Transverse colon (tissue), 4 donors: Measurements from ENCODE around the gene ATOH8. TPM values are rescaled to one million over a fixed set of nuclear protein-coding genes. Genes with fewer than 3 reads are reported as not detected.

ENCODE experiments used
- DNase-seq: peaks from one replicate; pipeline ENCODE4 v3.0.0-alpha.2; 2019
- H3K27ac ChIP-seq, 4 donors: fragments of 200-600 bp; sonication (generic); 2 replicates each; pipeline ENCODE4 v1.5.1; 2016 to 2018; ENCODE audit warnings: inconsistent platforms in 4 of 4
- H3K27me3 ChIP-seq: fragments of 200-600 bp; sonication (generic); 2 replicates; pipeline ENCODE4 v1.5.1; 2017; ENCODE audit warnings: inconsistent platforms
- H3K36me3 ChIP-seq, 4 donors: fragments of 200-600 bp; sonication (generic); 2 replicates each; pipeline ENCODE4 v1.5.1; 2017 to 2019; ENCODE audit warnings: inconsistent platforms in 4 of 4
- H3K4me1 ChIP-seq, 4 donors: fragments of 200-600 bp; sonication (generic); 2 replicates each; pipeline ENCODE4 v1.5.1; 2017 to 2020; ENCODE audit warnings: inconsistent platforms in 4 of 4
- H3K4me3 ChIP-seq, 4 donors: fragments of 200-600 bp; sonication (generic); 1 replicate in 1 of 4; 2 replicates in 3 of 4; pipeline versions ENCODE4 v1.5.1 to v1.6.1; 2017 to 2019; ENCODE audit warnings: inconsistent platforms in 4 of 4
- H3K9me3 ChIP-seq, 2 donors: fragments of 200-600 bp; sonication (generic); 2 replicates each; pipeline ENCODE4 v1.5.1; 2017 to 2019; ENCODE audit warnings: inconsistent platforms in 2 of 2
- EP300 ChIP-seq: sonication (generic); formaldehyde crosslinking; IDR thresholded peaks from one replicate; pipeline ENCODE4 v1.6.1; 2017; ENCODE audit warnings: antibody characterized with exemption, low read depth
- POLR2A ChIP-seq: fragments of 450-650 bp; IDR thresholded peaks from one replicate; pipeline ENCODE4 v1.6.1; 2016; ENCODE audit warnings: antibody characterized with exemption, mild to moderate bottlenecking, moderate library complexity
- POLR2AphosphoS5 ChIP-seq, 3 donors: sonication (generic); formaldehyde crosslinking; IDR thresholded peaks; one replicate each; pipeline ENCODE4 v1.6.1; 2016; ENCODE audit warnings: antibody characterized with exemption in 3 of 3
- WGBS, 2 donors: methylation state at CpG; one replicate each; pipeline ENCODE4 v1.1.5; 2018; ENCODE audit warnings: low coverage in 1 of 2; 5-methylcytosine and 5-hydroxymethylcytosine counted together
- in situ Hi-C, 4 donors: fragments of 200-750 bp; cut with MboI; loops; one replicate each; pipeline versions ENCODE4 v1.15.0 to v1.15.1; 2017; ENCODE audit warnings: low sequenced_read_pairs in 3 of 4, low pct_ligation_motif_present in 1 of 4, low pct_unique_long_range_greater_than_20kb in 1 of 4
- intact Hi-C: fragments of 100-400 bp; cut with DNase I; formaldehyde crosslinking; loops from one replicate; pipeline ENCODE4 v1.15.1; 2023; ENCODE audit warnings: low total_unique reads
- total RNA-seq, 4 donors: library from RNA; depleted of rRNA; stranded (reverse); fragments of >200 nt; gene quantifications; one replicate each; pipeline ENCODE4 v1.1.0, GENCODE V29; 2016
- TF ChIP-seq, protein P1 (sequence below), 5 experiments: fragments of 200-600 bp in 3 of 5; fragments of 450-650 bp in 2 of 5; sonication (generic) in 3 of 5; IDR thresholded peaks; 1 replicate in 2 of 5; 2 replicates in 3 of 5; pipeline ENCODE4 v1.5.1; 2016 to 2017; ENCODE audit warnings: antibody characterized with exemption in 5 of 5, inconsistent platforms in 3 of 5, mild to moderate bottlenecking in 2 of 5, moderate library complexity in 1 of 5

ATOH8 gene
- total RNA-seq, 4 donors from 2014 or later, result 7.4 to 32.6 (median 14.4) TPM

GRCh38 chr2:85772841-85773491, 19.2 kb downstream of the ATOH8 start:
- DNase-seq, result no peak

GRCh38 chr2:85773692-85774091, 19.9 kb downstream of the ATOH8 start:
- intact Hi-C loops, result loop anchor here (2.0 kb wide), 1 partner anchor 45 kb away; no protein-coding TSS in a partner anchor
- H3K4me1 ChIP-seq, result peaks cover 52 to 62% (median 57%) of the 10 kb centered on the region in 4 donors
- peak overlapping the region; percentile 79 to 93 (median 84) for H3K27ac ChIP-seq

More at GRCh38 chr2:85772841-85773491, 19.2 kb downstream of the ATOH8 start:
- intact Hi-C loops (loop anchor here (1.0 kb wide), 1 partner anchor 19 kb away; no protein-coding TSS in a partner anchor), in situ Hi-C loops (no loop called here)
- H3K36me3 ChIP-seq, result no peaks in the 10 kb centered on the region
- H3K27me3 ChIP-seq, result no peaks in the 10 kb centered on the region
- no peaks in the 10 kb centered on the region for H3K9me3 ChIP-seq
- peak in 1 of 3 donors; percentile 44 for TF ChIP-seq POLR2AphosphoS5 (IDR thresholded peaks at IDR 0.05)
- TF ChIP-seq, protein P1, sequence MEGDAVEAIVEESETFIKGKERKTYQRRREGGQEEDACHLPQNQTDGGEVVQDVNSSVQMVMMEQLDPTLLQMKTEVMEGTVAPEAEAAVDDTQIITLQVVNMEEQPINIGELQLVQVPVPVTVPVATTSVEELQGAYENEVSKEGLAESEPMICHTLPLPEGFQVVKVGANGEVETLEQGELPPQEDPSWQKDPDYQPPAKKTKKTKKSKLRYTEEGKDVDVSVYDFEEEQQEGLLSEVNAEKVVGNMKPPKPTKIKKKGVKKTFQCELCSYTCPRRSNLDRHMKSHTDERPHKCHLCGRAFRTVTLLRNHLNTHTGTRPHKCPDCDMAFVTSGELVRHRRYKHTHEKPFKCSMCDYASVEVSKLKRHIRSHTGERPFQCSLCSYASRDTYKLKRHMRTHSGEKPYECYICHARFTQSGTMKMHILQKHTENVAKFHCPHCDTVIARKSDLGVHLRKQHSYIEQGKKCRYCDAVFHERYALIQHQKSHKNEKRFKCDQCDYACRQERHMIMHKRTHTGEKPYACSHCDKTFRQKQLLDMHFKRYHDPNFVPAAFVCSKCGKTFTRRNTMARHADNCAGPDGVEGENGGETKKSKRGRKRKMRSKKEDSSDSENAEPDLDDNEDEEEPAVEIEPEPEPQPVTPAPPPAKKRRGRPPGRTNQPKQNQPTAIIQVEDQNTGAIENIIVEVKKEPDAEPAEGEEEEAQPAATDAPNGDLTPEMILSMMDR (IDR thresholded peaks at IDR 0.05), result no peak
- peak overlapping the region; percentile 79 to 93 (median 84) for H3K27ac ChIP-seq
- WGBS, 2 donors, result 40 to 64% methylated on average over 1 to 16 of the region's 16 CpGs
- H3K4me1 ChIP-seq, result peaks cover 59 to 69% (median 62%) of the 10 kb centered on the region in 4 donors
- H3K4me3 ChIP-seq, result peak overlapping the region in 1 of 4 donors; percentile 3

DNA sequence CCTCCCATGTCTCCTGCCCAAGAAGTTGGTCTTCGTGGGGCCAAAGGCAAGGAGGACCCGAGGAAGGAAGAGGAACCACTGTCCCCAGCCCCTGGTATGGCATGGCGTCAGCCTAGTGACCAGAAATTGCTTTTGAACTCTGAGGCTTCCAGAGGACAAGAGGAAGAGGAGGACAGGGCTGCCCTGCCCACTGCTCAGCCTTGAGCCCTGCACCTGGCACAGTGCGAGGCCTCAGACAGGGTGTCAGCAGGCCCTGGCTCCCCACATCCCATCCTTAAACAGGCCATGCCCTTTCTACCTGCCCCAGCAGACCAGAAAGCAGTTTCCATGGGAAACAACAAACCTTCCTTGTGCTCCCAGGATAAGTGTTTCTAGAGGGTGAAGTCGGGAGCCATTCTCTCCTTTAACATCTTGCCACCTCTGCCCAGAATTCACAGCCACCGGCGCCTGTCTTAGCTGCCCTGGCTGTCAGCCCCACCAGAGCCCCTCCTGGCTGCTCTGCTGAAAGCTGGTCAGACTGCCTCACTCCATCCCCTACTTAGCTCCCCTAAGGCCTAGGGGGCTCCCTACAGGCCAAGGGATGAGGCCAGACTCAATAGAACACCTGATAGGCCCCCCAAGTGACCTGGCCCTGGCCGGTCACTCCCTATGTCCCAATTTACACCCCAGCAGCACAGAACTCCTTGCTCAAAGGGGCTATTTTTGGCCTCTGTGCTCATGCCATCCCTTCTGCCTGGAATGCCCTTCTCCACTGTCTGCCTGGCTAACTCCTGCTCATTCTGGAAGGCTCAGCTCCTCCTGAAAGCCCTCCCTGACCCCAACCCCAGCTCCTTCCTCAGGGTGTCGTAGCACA, 20.6 kb downstream of the ATOH8 start:
- 60 to 86% methylated on average over 1 to 9 of the region's 9 CpGs for WGBS, 2 donors
- in situ Hi-C loops, result no loop called here
- H3K4me1 ChIP-seq, result peaks cover 45 to 55% (median 51%) of the 10 kb centered on the region in 4 donors

More at GRCh38 chr2:85773692-85774091, 19.9 kb downstream of the ATOH8 start:
- Histone ChIP-seq H3K4me3 (no peak overlapping the region), H3K9me3 (no peaks in the 10 kb centered on the region), H3K27me3 (no peaks in the 10 kb centered on the region), H3K36me3 (no peaks in the 10 kb centered on the region)
- WGBS, 2 donors, result 63 to 80% methylated on average over 1 to 6 of the region's 6 CpGs
- in situ Hi-C loops, result no loop called here
- DNase-seq, result no peak
- TF ChIP-seq POLR2AphosphoS5 (IDR thresholded peaks at IDR 0.05), result no peak
- TF ChIP-seq, protein P1 (IDR thresholded peaks at IDR 0.05), result no peak
- no peak for TF ChIP-seq POLR2A
- no peak for TF ChIP-seq EP300

More for the DNA sequence above, 20.6 kb downstream of the ATOH8 start:
- intact Hi-C loops, result loop anchor here (2.0 kb wide), 1 partner anchor 46 kb away; no protein-coding TSS in a partner anchor
- no peaks in the 10 kb centered on the region for H3K36me3 ChIP-seq
- H3K27me3 ChIP-seq, result no peaks in the 10 kb centered on the region
- no peaks in the 10 kb centered on the region for H3K9me3 ChIP-seq
- no peak overlapping the region for H3K4me3 ChIP-seq
- H3K27ac ChIP-seq, result peak overlapping the region; percentile 79 to 93 (median 84)
- no peak for DNase-seq
- TF ChIP-seq, protein P1 (IDR thresholded peaks at IDR 0.05), result no peak
- no peak for TF ChIP-seq POLR2AphosphoS5 (IDR thresholded peaks at IDR 0.05)
- no peak for TF ChIP-seq POLR2A
- no peak for TF ChIP-seq EP300
